Measurements from ENCODE around the gene UTP11.

UTP11 gene

GRCh38 chr1:38068220-38068979 is 55.9 kb downstream of the UTP11 start:
- in situ Hi-C loops (cut with MboI; ENCODE audit: low sequenced_read_pairs), result no loop called here

- in situ Hi-C loops (cut with MboI; ENCODE audit: low sequenced_read_pairs), result no loop called here
These were observed 56.4 kb downstream of the UTP11 start for GRCh38 chr1:38068980-38069340.

- in situ Hi-C loops (cut with MboI; ENCODE audit: low sequenced_read_pairs), result no loop called here
These were observed 59.0 kb downstream of the UTP11 start for GRCh38 chr1:38071312-38072256.

- in situ Hi-C loops (cut with MboI; ENCODE audit: low sequenced_read_pairs), result no loop called here
These were observed 60.3 kb downstream of the UTP11 start for GRCh38 chr1:38072858-38073257.

GRCh38 chr1:38073534-38074301 is 61.2 kb downstream of the UTP11 start:
- in situ Hi-C loops (cut with MboI; ENCODE audit: low sequenced_read_pairs), result no loop called here

GRCh38 chr1:38074302-38074677 is 61.8 kb downstream of the UTP11 start:
- in situ Hi-C loops (cut with MboI; ENCODE audit: low sequenced_read_pairs), result no loop called here
